DND-41 (cell line): ENCODE measurements around the gene DCST1.

Experiments
- EZH2 ChIP-seq: IDR thresholded peaks from 3 replicates; pipeline ENCODE4 v1.6.1; 2012; ENCODE audit warnings: borderline replicate concordance, low read depth, mild to moderate bottlenecking, moderate library complexity, low read length, inconsistent platforms; ENCODE audit not compliant: severe bottlenecking
- TF ChIP-seq, protein P1 (sequence below): IDR thresholded peaks from 2 replicates; pipeline ENCODE4 v1.5.1; 2012; ENCODE audit warnings: borderline replicate concordance, low read length, moderate library complexity, mild to moderate bottlenecking; ENCODE audit not compliant: poor library complexity, severe bottlenecking; ENCODE audit errors: extremely low read depth

DNA sequence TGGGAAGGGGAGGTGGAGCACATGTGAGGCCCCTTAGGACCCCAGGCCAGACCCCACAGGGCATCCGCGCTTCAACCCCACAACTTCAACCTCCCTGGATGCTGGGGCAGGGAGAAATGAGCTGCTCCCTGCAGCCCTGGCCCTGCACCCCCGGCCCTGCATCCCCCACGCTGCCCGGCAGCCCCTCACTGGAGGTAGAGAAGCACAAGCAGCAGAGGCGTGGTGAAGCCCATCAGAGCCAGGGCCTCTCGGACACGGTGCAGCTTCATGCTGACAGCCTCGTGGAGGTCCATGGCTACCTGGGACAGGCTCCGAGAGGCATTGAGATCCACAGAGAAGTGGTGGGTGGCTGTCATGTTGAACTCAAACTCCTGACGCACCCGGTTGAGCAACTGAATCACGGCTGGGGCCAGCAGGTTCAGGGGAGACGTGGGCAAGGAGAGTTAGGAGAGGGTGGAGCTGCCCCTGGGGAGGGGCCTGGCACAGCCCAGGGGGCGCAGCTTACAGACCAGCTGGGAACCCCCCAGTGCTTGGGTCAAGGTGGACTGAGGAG is 3.3 kb upstream of the DCST1 start:
- TF ChIP-seq, protein P1, sequence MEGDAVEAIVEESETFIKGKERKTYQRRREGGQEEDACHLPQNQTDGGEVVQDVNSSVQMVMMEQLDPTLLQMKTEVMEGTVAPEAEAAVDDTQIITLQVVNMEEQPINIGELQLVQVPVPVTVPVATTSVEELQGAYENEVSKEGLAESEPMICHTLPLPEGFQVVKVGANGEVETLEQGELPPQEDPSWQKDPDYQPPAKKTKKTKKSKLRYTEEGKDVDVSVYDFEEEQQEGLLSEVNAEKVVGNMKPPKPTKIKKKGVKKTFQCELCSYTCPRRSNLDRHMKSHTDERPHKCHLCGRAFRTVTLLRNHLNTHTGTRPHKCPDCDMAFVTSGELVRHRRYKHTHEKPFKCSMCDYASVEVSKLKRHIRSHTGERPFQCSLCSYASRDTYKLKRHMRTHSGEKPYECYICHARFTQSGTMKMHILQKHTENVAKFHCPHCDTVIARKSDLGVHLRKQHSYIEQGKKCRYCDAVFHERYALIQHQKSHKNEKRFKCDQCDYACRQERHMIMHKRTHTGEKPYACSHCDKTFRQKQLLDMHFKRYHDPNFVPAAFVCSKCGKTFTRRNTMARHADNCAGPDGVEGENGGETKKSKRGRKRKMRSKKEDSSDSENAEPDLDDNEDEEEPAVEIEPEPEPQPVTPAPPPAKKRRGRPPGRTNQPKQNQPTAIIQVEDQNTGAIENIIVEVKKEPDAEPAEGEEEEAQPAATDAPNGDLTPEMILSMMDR = no peak
- no peak for TF ChIP-seq EZH2
